Urinary bladder (tissue), 4 donors: ENCODE measurements around the gene ZGLP1. TPM values are rescaled to one million over a fixed set of nuclear protein-coding genes. Genes with fewer than 3 reads are reported as not detected.

Source experiments
- DNase-seq: peaks from one replicate; pipeline ENCODE4 v3.0.0-alpha.2; 2015; ENCODE audit errors: extremely low spot score
- H3K27ac ChIP-seq: one replicate; pipeline ENCODE4 v1.5.1; 2013; ENCODE audit warnings: low read depth, mild to moderate bottlenecking, moderate library complexity
- H3K36me3 ChIP-seq: one replicate; pipeline ENCODE4 v1.6.1; 2013; ENCODE audit warnings: mild to moderate bottlenecking, moderate library complexity; ENCODE audit not compliant: insufficient read depth
- H3K4me1 ChIP-seq: one replicate; pipeline ENCODE4 v1.6.1; 2013; ENCODE audit warnings: mild to moderate bottlenecking, moderate library complexity; ENCODE audit not compliant: insufficient read depth
- H3K4me3 ChIP-seq: one replicate; pipeline ENCODE4 v1.5.1; 2013; ENCODE audit warnings: low read depth, low read length
- WGBS: extraction: QIAGEN DNeasy Blood & Tissue Kit; methylation state at CpG from one replicate; pipeline ENCODE4 v1.1.7; 2013; 5-methylcytosine and 5-hydroxymethylcytosine counted together
- polyA plus RNA-seq: library from polyadenylated mRNA; stranded (reverse); fragments of 200-250 nt; gene quantifications from one replicate; pipeline ENCODE4 v1.2.3, GENCODE V29; 2013
- small RNA-seq: library from RNA; depleted of rRNA; stranded (forward); fragments of <200 nt; gene quantifications from one replicate; pipeline ENCODE3, GENCODE V24; 2014
- total RNA-seq: library from RNA; depleted of rRNA; stranded (reverse); fragments of >200 nt; gene quantifications from one replicate; pipeline ENCODE4 v1.2.3, GENCODE V29; 2014
- donor health status: healthy with polysubstance abuse.
- donor health status: healthy.

Gene ZGLP1
- total and polyA plus RNA-seq, 2 donors: 1.1 to 3.4 TPM

- H3K4me3 ChIP-seq: peak overlapping the region; percentile 36
- H3K4me1 ChIP-seq: no peaks in the 10 kb centered on the region
- no peak overlapping the region for H3K27ac ChIP-seq
- DNase-seq: no peak
- 5% methylated on average over 59 of the region's 59 CpGs for WGBS
- H3K36me3 ChIP-seq: no peaks in the 10 kb centered on the region
Observed at GRCh38 chr19:10269333-10270179, 40.1 kb downstream of the ZGLP1 start.

DNA sequence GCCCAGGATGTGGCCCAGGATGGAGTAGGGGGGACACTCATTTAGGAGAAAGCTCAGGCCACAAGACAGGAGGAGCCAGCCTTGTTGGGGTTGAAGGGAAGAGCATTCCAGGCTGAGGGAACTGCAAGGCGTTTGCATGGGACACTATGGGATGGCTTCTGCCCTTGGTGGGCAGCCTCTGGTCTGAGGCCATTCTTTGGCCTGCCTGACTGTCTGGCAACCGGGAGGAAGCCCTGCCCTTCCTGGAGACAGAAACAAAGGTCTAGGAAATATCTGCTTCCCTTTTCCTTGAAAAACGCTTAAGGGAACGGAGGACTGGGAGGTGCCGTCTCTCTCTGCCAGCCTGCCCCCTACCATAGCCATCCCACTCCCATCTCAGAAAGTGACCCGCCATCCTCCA lies 41.5 kb downstream of the ZGLP1 start:
- Histone ChIP-seq H3K4me3 (no peak overlapping the region), H3K27ac (no peak overlapping the region), H3K4me1 (no peaks in the 10 kb centered on the region), H3K36me3 (no peaks in the 10 kb centered on the region)
- no peak for DNase-seq
- 64% methylated on average over 6 of the region's 6 CpGs for WGBS

DNA sequence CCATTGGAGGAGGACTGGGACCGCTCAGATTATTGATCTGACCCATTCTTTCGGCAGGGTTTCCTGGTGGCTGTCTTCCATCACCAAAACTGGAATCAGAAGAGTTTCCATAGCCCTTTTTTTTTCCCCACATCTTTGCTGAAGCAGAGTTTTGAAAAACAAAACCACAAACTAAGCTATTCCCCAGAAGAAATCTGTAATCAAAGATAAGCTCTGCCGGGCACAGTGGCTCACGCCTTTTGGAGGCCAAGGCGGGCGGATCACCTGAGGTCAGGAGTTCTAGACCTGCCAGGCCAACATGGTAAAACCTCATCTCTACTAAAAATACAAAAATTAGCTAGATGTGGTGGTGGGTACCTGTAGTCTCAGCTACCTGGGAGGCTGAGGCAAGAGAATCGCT lies 42.9 kb downstream of the ZGLP1 start:
- H3K36me3 ChIP-seq: no peaks in the 10 kb centered on the region
- H3K4me3 ChIP-seq: no peak overlapping the region
- WGBS: 86% methylated on average over 7 of the region's 7 CpGs
- no peak overlapping the region for H3K27ac ChIP-seq
- DNase-seq: no peak
- H3K4me1 ChIP-seq: no peaks in the 10 kb centered on the region

DNA sequence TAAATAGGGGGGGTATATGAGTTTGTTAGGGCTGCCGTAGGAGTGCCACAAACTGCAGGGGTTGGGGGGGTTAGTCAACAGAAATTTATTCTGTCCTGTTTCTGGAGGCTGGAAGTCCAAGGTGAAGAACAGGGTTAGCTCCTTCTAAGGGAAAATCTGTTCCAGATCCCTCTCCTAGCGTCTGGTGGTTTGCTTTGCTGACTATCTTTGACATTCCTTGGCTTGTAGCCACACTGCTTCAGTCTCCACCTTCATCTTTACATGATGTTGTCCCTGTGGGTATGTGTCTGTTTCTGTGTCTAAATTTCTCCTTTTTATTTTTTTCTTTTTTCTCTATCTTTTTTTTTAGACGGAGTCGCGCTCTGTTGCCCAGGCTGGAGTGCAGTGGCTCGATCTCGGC lies 46.8 kb downstream of the ZGLP1 start:
- H3K27ac ChIP-seq: no peak overlapping the region
- no peak overlapping the region for H3K4me3 ChIP-seq
- DNase-seq: no peak
- WGBS: 77% methylated on average over 7 of the region's 7 CpGs
- no peaks in the 10 kb centered on the region for H3K36me3 ChIP-seq
- H3K4me1 ChIP-seq: no peaks in the 10 kb centered on the region

DNA sequence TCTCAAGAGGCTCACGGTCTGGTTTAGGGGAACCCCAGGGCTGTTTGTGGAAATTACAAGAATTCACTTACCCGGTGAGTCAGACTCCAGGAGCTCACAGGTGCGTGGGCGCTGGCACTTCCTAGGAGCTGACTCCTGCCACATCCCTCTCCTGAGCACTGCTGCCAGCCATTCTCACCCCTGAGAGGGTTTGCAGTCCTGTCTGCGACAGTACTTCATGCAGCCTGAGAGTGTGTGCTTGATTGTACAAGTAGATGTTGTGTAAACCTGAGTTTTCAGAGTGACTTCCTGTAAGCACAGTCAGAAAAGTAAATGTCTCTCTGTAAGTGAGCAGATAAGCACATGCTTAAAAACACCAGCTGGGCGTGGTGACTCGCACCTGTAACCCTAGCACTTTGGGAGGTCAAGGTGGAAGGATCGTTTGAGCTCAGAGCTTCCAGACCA lies 49.5 kb downstream of the ZGLP1 start:
- H3K4me1 ChIP-seq: no peaks in the 10 kb centered on the region
- WGBS: 83% methylated on average over 8 of the region's 8 CpGs
- H3K27ac ChIP-seq: no peak overlapping the region
- no peak for DNase-seq
- no peak overlapping the region for H3K4me3 ChIP-seq
- H3K36me3 ChIP-seq: no peaks in the 10 kb centered on the region

- no peak overlapping the region for H3K27ac ChIP-seq
- H3K4me1 ChIP-seq: no peaks in the 10 kb centered on the region
- WGBS: 59% methylated on average over 32 of the region's 32 CpGs
- no peak overlapping the region for H3K4me3 ChIP-seq
- peak; percentile 33 for DNase-seq
- H3K36me3 ChIP-seq: no peaks in the 10 kb centered on the region
Observed at GRCh38 chr19:10259162-10259905, 50.3 kb downstream of the ZGLP1 start.

DNA sequence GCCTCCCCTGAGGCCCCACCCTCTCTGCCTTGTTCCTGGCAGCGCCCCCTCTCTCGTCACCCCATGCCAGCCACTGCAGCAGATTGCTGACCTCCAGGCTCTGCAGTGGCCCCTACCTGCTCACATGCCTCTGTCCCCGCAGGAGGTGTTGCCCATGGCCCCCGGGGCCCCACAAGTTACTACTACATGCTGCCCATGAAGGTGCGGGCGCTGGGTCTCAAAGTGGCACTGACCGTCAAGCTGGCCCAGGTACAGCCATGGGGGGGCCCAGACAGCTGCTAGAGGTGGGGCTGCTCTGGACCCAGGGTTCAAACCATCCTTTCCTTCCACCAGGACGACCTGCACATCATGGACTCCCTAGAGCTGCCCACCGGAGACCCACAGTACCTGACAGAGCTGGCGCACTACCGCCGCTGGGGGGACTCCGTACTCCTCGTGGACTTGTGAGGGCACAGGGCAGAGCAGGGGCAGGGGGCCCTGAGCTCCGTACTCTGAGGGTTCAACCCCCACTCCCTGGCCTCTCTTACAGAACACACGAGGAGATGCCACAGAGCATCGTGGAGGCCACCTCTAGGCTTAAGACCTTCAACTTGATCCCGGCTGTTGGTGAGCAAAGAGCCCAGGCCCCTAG lies 51.4 kb downstream of the ZGLP1 start:
- Histone ChIP-seq H3K4me3 (no peak overlapping the region), H3K27ac (no peak overlapping the region), H3K36me3 (no peaks in the 10 kb centered on the region), H3K4me1 (no peaks in the 10 kb centered on the region)
- DNase-seq: no peak
- 97% methylated on average over 18 of the region's 18 CpGs for WGBS

DNA sequence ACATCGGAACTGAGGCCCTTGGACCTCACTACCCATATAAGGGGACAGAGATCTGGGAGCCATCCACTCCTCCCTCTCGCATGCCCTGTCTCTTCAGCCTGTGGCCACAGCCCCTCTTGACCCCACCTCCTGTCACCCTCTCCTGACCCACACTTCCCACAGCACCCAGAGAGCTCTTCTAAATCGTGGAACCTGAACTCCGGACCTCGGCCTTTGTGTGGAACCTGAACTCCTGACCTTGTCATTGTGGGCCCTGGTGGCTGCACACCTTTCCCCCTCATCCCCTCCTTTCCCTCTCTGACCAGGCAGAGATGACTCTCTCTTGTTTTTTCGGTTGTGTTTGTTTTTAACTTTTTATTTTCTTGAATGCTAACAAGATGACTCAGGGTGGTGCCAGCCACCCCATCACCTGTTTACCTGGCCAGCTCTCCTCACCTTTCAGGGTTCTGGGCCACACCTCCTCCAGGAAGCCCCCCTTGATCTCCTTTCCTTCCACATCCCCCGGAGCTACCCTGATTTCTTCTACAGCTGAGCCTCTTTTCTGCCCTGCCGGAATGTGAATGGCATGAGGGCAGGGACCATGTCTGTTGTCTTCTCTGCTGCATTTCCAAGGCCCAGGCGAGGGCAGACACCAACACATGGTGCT lies 52.5 kb downstream of the ZGLP1 start:
- H3K27ac ChIP-seq: no peak overlapping the region
- WGBS: 81% methylated on average over 9 of the region's 9 CpGs
- no peaks in the 10 kb centered on the region for H3K4me1 ChIP-seq
- no peak for DNase-seq
- H3K4me3 ChIP-seq: no peak overlapping the region
- H3K36me3 ChIP-seq: no peaks in the 10 kb centered on the region

DNA sequence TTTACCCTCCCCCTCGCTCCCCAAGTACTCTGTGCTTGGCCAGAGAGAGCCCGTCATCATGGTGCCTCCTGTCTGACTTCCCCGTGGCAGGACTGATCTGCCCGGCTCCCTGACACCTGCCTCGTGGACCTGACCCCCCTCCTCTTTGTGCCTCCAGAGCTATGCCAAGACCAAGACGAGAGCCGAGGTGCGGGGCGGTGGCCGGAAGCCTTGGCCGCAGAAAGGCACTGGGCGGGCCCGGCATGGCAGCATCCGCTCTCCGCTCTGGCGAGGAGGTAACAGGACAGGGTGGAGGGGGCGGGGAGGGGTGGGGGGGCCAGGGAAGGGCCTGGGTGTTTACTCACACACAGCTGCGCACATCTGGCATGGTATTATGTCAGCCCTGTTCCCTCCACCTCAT lies 53.1 kb downstream of the ZGLP1 start:
- 74% methylated on average over 18 of the region's 18 CpGs for WGBS
- H3K36me3 ChIP-seq: no peaks in the 10 kb centered on the region
- H3K4me1 ChIP-seq: no peaks in the 10 kb centered on the region
- H3K27ac ChIP-seq: no peak overlapping the region
- DNase-seq: no peak
- H3K4me3 ChIP-seq: no peak overlapping the region

GRCh38 chr19:10255358-10255757 lies 54.3 kb downstream of the ZGLP1 start:
- Histone ChIP-seq H3K27ac (no peak overlapping the region), H3K36me3 (no peaks in the 10 kb centered on the region), H3K4me1 (no peaks in the 10 kb centered on the region), H3K4me3 (no peak overlapping the region)
- 92% methylated on average over 2 of the region's 2 CpGs for WGBS
- no peak for DNase-seq

Small RNA genes within 50 kb of the gene (small RNA-seq; reads per million reads assigned to genes)
- gene AC011511.1 (not detected), gene AC011511.4 (not detected)

Other genes with a start within 250 kb of the ZGLP1 start
- gene SHFL, start 223.5 kb downstream of the ZGLP1 start, total RNA-seq: 15.5 TPM
- gene SHFL, start 223.5 kb downstream of the ZGLP1 start, polyA plus RNA-seq: 43.4 TPM
- gene ANGPTL6, start 207.1 kb downstream of the ZGLP1 start, total RNA-seq: 11.2 TPM
- gene ANGPTL6, start 207.1 kb downstream of the ZGLP1 start, polyA plus RNA-seq: 8.4 TPM
- 10.9 TPM for gene PPAN, start 203.5 kb downstream of the ZGLP1 start, total RNA-seq
- gene PPAN, start 203.5 kb downstream of the ZGLP1 start, polyA plus RNA-seq: 41.1 TPM
- 1.8 TPM for gene P2RY11, start 198.1 kb downstream of the ZGLP1 start, total RNA-seq
- 9.8 TPM for gene P2RY11, start 198.1 kb downstream of the ZGLP1 start, polyA plus RNA-seq
- 132 TPM for gene EIF3G, start 189.9 kb downstream of the ZGLP1 start, total RNA-seq
- 252 TPM for gene EIF3G, start 189.9 kb downstream of the ZGLP1 start, polyA plus RNA-seq
- 35.5 TPM for gene DNMT1, start 114.9 kb downstream of the ZGLP1 start, total RNA-seq
- gene DNMT1, start 114.9 kb downstream of the ZGLP1 start, polyA plus RNA-seq: 32.5 TPM
- gene S1PR2, start 78.5 kb downstream of the ZGLP1 start, total RNA-seq: 26.4 TPM
- 11.5 TPM for gene S1PR2, start 78.5 kb downstream of the ZGLP1 start, polyA plus RNA-seq
- 9.9 TPM for gene MRPL4, start 57.6 kb downstream of the ZGLP1 start, total RNA-seq
- 77.4 TPM for gene MRPL4, start 57.6 kb downstream of the ZGLP1 start, polyA plus RNA-seq
- 7.7 TPM for gene ICAM1, start 38.7 kb downstream of the ZGLP1 start, total RNA-seq
- 26.4 TPM for gene ICAM1, start 38.7 kb downstream of the ZGLP1 start, polyA plus RNA-seq
- 2.6 TPM for gene ICAM4, start 22.9 kb downstream of the ZGLP1 start, total RNA-seq
- gene ICAM4, start 22.9 kb downstream of the ZGLP1 start, polyA plus RNA-seq: 1.4 TPM
- 0.53 TPM for gene ICAM5, start 19.9 kb downstream of the ZGLP1 start, total RNA-seq
- gene ICAM5, start 19.9 kb downstream of the ZGLP1 start, polyA plus RNA-seq: 1.8 TPM
- 5.7 TPM for gene FDX2, start 6.2 kb upstream of the ZGLP1 start, total RNA-seq
- 22.0 TPM for gene FDX2, start 6.2 kb upstream of the ZGLP1 start, polyA plus RNA-seq
- 8.5 TPM for gene RAVER1, start 23.7 kb upstream of the ZGLP1 start, total RNA-seq
- 27.0 TPM for gene RAVER1, start 23.7 kb upstream of the ZGLP1 start, polyA plus RNA-seq
- 3.8 TPM for gene ICAM3, start 29.8 kb upstream of the ZGLP1 start, total RNA-seq
- gene ICAM3, start 29.8 kb upstream of the ZGLP1 start, polyA plus RNA-seq: 9.7 TPM
- 55.5 TPM for gene TYK2, start 70.8 kb upstream of the ZGLP1 start, total RNA-seq
- gene TYK2, start 70.8 kb upstream of the ZGLP1 start, polyA plus RNA-seq: 72.1 TPM
- 59.5 TPM for gene CDC37, start 93.7 kb upstream of the ZGLP1 start, total RNA-seq
- 203 TPM for gene CDC37, start 93.7 kb upstream of the ZGLP1 start, polyA plus RNA-seq
- gene PDE4A, start 110.7 kb upstream of the ZGLP1 start, total RNA-seq: 5.6 TPM
- gene PDE4A, start 110.7 kb upstream of the ZGLP1 start, polyA plus RNA-seq: 18.6 TPM
- gene KEAP1, start 193.5 kb upstream of the ZGLP1 start, total RNA-seq: 30.4 TPM
- gene KEAP1, start 193.5 kb upstream of the ZGLP1 start, polyA plus RNA-seq: 80.1 TPM
- 3.2 TPM for gene S1PR5, start 207.6 kb upstream of the ZGLP1 start, total RNA-seq
- 1.8 TPM for gene S1PR5, start 207.6 kb upstream of the ZGLP1 start, polyA plus RNA-seq
- gene ATG4D, start 234.1 kb upstream of the ZGLP1 start, total RNA-seq: 6.0 TPM
- 25.9 TPM for gene ATG4D, start 234.1 kb upstream of the ZGLP1 start, polyA plus RNA-seq